Measurements from ENCODE around the gene ARHGAP1.

ARHGAP1 gene

DNA sequence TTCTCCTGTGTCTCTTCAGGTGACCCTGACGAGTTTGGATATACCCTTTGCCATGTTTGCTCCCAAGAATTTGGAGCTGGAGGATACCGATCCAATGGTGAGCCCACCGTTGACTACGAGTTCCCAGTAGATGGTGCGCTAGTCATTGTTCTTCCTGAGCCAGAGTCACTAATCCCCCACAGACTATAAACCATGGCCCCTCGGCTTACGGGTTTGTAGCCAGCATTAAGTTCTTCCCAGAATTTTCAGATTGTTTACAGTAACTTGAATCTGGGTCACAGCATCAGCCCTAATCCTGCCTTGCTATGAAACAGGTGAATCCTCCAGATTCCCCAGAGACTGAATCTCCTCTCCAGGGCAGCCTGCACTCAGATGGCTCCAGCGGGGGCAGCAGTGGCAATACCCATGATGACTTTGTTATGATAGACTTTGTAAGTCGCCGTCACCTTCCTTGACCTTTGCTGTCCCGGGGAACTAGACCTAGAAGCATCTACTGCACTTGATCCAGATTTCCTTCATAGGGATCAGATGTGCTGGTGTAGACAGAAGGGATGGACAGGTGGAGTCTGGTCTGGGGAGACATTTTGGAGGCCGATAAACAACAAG, 31.8 kb downstream of the ARHGAP1 start:
- no peak overlapping the region for H3K4me3 ChIP-seq (replicated peaks in 1 of 2; ENCODE audit: low read depth in 2 of 2, low read length in 2 of 2)
- DNase-seq (ENCODE audit: low read depth in 2 of 2) = no peak
- TF ChIP-seq, protein P1, sequence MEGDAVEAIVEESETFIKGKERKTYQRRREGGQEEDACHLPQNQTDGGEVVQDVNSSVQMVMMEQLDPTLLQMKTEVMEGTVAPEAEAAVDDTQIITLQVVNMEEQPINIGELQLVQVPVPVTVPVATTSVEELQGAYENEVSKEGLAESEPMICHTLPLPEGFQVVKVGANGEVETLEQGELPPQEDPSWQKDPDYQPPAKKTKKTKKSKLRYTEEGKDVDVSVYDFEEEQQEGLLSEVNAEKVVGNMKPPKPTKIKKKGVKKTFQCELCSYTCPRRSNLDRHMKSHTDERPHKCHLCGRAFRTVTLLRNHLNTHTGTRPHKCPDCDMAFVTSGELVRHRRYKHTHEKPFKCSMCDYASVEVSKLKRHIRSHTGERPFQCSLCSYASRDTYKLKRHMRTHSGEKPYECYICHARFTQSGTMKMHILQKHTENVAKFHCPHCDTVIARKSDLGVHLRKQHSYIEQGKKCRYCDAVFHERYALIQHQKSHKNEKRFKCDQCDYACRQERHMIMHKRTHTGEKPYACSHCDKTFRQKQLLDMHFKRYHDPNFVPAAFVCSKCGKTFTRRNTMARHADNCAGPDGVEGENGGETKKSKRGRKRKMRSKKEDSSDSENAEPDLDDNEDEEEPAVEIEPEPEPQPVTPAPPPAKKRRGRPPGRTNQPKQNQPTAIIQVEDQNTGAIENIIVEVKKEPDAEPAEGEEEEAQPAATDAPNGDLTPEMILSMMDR (IDR thresholded peaks at IDR 0.05; ENCODE audit: low read depth, low read length) = no peak

DNA sequence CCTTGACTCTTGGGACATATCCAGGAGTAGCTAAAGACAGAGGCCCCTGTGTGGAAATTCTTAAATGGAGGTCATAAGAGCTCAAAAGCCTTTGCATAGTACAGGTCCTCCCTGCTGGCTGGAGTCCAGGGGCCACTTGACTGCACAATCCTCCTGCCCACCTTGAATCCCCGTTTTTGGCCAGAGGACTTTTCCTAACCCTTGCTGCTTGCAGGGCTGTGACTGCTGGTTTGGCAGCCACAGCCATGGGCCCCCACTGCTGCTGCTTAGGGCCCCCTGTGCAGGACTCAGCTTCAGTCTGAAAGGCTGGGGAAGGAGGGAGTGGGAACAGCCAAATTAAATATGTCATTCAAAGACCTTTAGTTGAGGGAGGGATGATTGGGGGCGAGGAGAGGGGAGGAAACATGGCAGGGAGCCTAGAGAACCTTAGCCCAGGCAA, 33.4 kb downstream of the ARHGAP1 start:
- TF ChIP-seq, protein P1 (IDR thresholded peaks at IDR 0.05; ENCODE audit: low read depth, low read length) = no peak
- DNase-seq (ENCODE audit: low read depth in 2 of 2) = peak in 1 of 2 donors; percentile 54
- no peak overlapping the region for H3K4me3 ChIP-seq (replicated peaks in 1 of 2; ENCODE audit: low read depth in 2 of 2, low read length in 2 of 2)

DNA sequence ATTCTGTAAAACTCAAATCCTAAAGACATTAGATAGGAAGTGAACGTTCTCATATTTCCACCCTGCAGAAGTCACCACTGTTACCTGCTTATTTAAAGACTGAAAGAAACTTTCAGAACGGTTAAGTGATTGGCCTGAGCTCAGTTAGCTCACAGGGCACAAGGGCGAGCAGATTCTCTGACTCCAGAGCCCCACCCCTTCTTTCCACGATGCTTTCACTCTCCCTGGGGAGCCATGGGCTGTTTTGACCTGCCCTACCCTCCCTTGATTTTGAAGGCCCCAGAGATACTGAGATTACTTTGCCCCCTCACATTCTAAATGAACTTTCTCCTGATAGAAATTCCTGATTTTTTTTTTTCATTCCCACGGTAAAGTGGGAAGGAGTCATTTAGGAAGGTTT, 33.9 kb downstream of the ARHGAP1 start:
- H3K4me3 ChIP-seq (replicated peaks in 1 of 2; ENCODE audit: low read depth in 2 of 2, low read length in 2 of 2) = no peak overlapping the region
- TF ChIP-seq, protein P1 (IDR thresholded peaks at IDR 0.05; ENCODE audit: low read depth, low read length) = no peak
- DNase-seq (ENCODE audit: low read depth in 2 of 2) = peak in 1 of 2 donors; percentile 50

DNA sequence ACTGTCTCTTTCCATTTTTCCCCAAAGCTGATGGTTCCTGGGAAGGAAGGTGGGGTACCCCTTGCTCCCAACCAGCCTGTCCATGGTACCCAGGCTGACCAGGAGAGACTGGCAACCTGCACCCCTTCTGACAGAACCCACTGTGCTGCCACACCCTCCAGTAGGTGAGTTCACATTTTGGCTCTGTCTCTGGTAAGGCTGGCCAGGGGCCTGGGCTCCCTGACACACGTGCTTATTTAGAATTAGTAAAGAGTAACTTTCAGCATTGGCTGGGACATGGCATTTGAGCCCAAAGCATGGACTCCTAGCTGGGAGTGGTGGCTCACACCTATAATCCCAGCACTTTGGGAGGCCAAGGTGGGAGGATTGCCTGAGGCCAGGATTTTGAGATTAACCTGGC, 35.1 kb downstream of the ARHGAP1 start:
- DNase-seq (ENCODE audit: low read depth in 2 of 2) = no peak
- no peak overlapping the region for H3K4me3 ChIP-seq (replicated peaks in 1 of 2; ENCODE audit: low read depth in 2 of 2, low read length in 2 of 2)
- TF ChIP-seq, protein P1 (IDR thresholded peaks at IDR 0.05; ENCODE audit: low read depth, low read length) = no peak

DNA sequence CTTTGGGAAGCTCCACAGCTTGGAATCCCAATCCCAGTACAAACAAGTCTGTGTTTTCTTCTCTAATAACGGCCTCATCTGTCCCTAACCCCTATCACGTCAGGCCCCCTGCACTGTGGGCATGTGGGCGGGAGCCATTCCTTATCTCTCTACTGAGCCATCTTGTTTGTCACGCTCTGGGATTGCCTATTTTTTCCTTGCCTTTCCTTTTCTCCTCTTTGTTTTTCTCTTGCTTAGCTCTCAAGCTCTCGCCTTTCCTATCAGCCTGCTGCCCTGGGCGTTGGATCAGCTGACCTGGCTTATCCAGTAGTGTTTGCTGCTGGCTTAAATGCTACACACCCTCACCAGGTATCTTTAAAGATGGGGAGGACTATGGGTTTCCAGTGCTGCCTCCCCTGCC, 35.8 kb downstream of the ARHGAP1 start:
- DNase-seq (ENCODE audit: low read depth in 2 of 2) = no peak
- no peak overlapping the region for H3K4me3 ChIP-seq (replicated peaks in 1 of 2; ENCODE audit: low read depth in 2 of 2, low read length in 2 of 2)
- TF ChIP-seq, protein P1 (IDR thresholded peaks at IDR 0.05; ENCODE audit: low read depth, low read length) = no peak

DNA sequence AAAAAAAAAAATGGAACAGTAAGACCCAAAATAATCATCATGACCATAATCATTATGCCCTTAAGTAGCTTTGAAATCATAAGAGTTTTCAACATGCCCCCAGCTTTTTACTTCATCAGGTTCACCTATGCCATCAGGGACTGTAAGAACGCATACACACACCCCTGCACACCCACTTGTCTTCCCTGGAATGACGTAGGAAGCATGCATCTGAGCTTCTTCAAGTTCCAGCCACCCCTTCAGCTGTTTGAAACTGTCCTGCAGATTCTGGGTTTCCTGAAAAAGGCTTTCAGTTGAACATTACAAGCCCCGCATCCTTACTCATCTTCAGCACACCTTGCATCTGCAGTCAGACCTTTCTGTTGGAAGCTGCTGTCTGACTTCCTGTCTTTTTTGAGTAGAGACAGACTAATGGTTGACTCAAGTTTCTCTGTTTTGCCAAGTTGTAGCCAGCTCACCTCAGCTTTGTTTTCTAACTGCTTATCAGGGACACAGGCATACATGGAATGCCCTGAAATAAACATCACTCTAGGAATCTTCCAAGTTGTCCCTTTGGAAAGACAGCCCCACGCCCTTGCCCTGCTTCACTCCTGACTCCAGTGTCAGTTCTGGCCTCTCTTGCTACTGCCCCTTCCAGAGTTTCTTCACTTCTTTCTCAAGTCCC, 37.0 kb downstream of the ARHGAP1 start:
- no peak overlapping the region for H3K4me3 ChIP-seq (replicated peaks in 1 of 2; ENCODE audit: low read depth in 2 of 2, low read length in 2 of 2)
- TF ChIP-seq, protein P1 (IDR thresholded peaks at IDR 0.05; ENCODE audit: low read depth, low read length) = no peak
- DNase-seq (ENCODE audit: low read depth in 2 of 2) = peak in 1 of 2 donors; percentile 30
